Glutamatergic neuron (in vitro differentiated cells): Measurements from ENCODE around the gene MARCHF10. TPM values are rescaled to one million over a fixed set of nuclear protein-coding genes. Genes with fewer than 3 reads are reported as not detected.
A peak's percentile ranks its signal among the peaks of the same experiment; 100 is the strongest.

ENCODE experiments used
- DNase-seq: peaks from one replicate; pipeline ENCODE4 v3.0.0; 2022
- H3K27ac Mint-ChIP-seq: one replicate; pipeline ENCODE4 v1.8.0; 2020; ENCODE audit warnings: mild to moderate bottlenecking, mixed read lengths, inconsistent platforms; ENCODE audit not compliant: unreplicated experiment
- H3K27me3 Mint-ChIP-seq: one replicate; pipeline ENCODE4 v1.8.0; 2020; ENCODE audit warnings: mild to moderate bottlenecking, moderate library complexity, mixed read lengths, inconsistent platforms; ENCODE audit not compliant: unreplicated experiment
- H3K36me3 Mint-ChIP-seq: one replicate; pipeline ENCODE4 v1.8.0; 2020; ENCODE audit warnings: mild to moderate bottlenecking, mixed read lengths, inconsistent platforms; ENCODE audit not compliant: unreplicated experiment
- H3K4me1 Mint-ChIP-seq: one replicate; pipeline ENCODE4 v1.8.0; 2020; ENCODE audit warnings: mild to moderate bottlenecking, low read depth, mixed read lengths, inconsistent platforms; ENCODE audit not compliant: unreplicated experiment
- H3K4me3 Mint-ChIP-seq: one replicate; pipeline ENCODE4 v1.8.0; 2020; ENCODE audit warnings: mild to moderate bottlenecking, mixed read lengths, inconsistent platforms; ENCODE audit not compliant: unreplicated experiment
- H3K9me3 Mint-ChIP-seq: one replicate; pipeline ENCODE4 v1.8.0; 2020; ENCODE audit warnings: mild to moderate bottlenecking, moderate library complexity, mixed read lengths, inconsistent platforms; ENCODE audit not compliant: unreplicated experiment
- CTCF ChIP-seq: fragments of 200-600 bp; sonication (generic); IDR thresholded peaks from one replicate; pipeline ENCODE4 v1.5.0; 2021; ENCODE audit not compliant: partially characterized antibody, unreplicated experiment
- total RNA-seq: library from RNA; stranded (reverse); fragmentation: NEBNext Ultra II Directional; extraction: Animal tissue kit (Norgen Biotek cat#: 25700); gene quantifications from one replicate; pipeline ENCODE4 v1.2.1, GENCODE V29; 2021; ENCODE audit not compliant: unreplicated experiment

Gene MARCHF10
- total RNA-seq, 1 donor from 2014 or later = not detected

GRCh38 chr17:62735044-62735651, 73.0 kb downstream of the MARCHF10 start:
- Mint-ChIP-seq H3K9me3 (no peaks in the 10 kb centered on the region), H3K36me3 (no peaks in the 10 kb centered on the region), H3K4me1 (peaks cover 8% of the 10 kb centered on the region), H3K27ac (no peak overlapping the region), H3K4me3 (no peak overlapping the region), H3K27me3 (no peaks in the 10 kb centered on the region)
- TF ChIP-seq CTCF = no peak
- no peak for DNase-seq

- Mint-ChIP-seq H3K4me3 (no peak overlapping the region), H3K27ac (no peak overlapping the region)
These were observed 76.0 kb downstream of the MARCHF10 start for GRCh38 chr17:62732125-62732524.

GRCh38 chr17:62727916-62728672, 80.0 kb downstream of the MARCHF10 start:
- peaks cover 34% of the 10 kb centered on the region for H3K4me1 Mint-ChIP-seq

More at GRCh38 chr17:62732125-62732524, 76.0 kb downstream of the MARCHF10 start:
- DNase-seq = no peak
- Mint-ChIP-seq H3K4me1 (peaks cover 17% of the 10 kb centered on the region), H3K9me3 (no peaks in the 10 kb centered on the region), H3K27me3 (peaks cover 2% of the 10 kb centered on the region), H3K36me3 (no peaks in the 10 kb centered on the region)
- TF ChIP-seq CTCF = no peak

GRCh38 chr17:62725791-62726249, 82.3 kb downstream of the MARCHF10 start:
- Mint-ChIP-seq H3K27me3 (peaks cover 2% of the 10 kb centered on the region), H3K4me3 (no peak overlapping the region), H3K36me3 (no peaks in the 10 kb centered on the region), H3K27ac (no peak overlapping the region), H3K9me3 (no peaks in the 10 kb centered on the region), H3K4me1 (peaks cover 34% of the 10 kb centered on the region)
- no peak for TF ChIP-seq CTCF
- DNase-seq = no peak

More at GRCh38 chr17:62727916-62728672, 80.0 kb downstream of the MARCHF10 start:
- H3K27me3 Mint-ChIP-seq = peaks cover 2% of the 10 kb centered on the region
- peak; percentile 45 for DNase-seq
- H3K9me3 Mint-ChIP-seq = no peaks in the 10 kb centered on the region
- no peak overlapping the region for H3K4me3 Mint-ChIP-seq
- TF ChIP-seq CTCF = no peak
- no peaks in the 10 kb centered on the region for H3K36me3 Mint-ChIP-seq
- H3K27ac Mint-ChIP-seq = no peak overlapping the region
